AG10803 (cell line): ENCODE data around the gene RFC3.
"Not testable (repeated sequence)": the region's sequence is repeated elsewhere in the genome, so short reads cannot be mapped to it uniquely, and the experiment has no call there.

Source experiments
- DNase-seq: peaks from one replicate; pipeline ENCODE4 v3.0.0; 2010; ENCODE audit warnings: low read depth
- H3K4me3 ChIP-seq: 2 replicates; pipeline ENCODE4 v1.5.1; 2011; ENCODE audit warnings: mild to moderate bottlenecking, low read length, control low read depth
- TF ChIP-seq, protein P1 (sequence below): conservative IDR thresholded peaks from 2 replicates; pipeline ENCODE4 v1.5.1; 2011; ENCODE audit warnings: mild to moderate bottlenecking, low read length, control low read depth, inconsistent platforms

The RFC3 gene, protein sequence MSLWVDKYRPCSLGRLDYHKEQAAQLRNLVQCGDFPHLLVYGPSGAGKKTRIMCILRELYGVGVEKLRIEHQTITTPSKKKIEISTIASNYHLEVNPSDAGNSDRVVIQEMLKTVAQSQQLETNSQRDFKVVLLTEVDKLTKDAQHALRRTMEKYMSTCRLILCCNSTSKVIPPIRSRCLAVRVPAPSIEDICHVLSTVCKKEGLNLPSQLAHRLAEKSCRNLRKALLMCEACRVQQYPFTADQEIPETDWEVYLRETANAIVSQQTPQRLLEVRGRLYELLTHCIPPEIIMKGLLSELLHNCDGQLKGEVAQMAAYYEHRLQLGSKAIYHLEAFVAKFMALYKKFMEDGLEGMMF

DNA sequence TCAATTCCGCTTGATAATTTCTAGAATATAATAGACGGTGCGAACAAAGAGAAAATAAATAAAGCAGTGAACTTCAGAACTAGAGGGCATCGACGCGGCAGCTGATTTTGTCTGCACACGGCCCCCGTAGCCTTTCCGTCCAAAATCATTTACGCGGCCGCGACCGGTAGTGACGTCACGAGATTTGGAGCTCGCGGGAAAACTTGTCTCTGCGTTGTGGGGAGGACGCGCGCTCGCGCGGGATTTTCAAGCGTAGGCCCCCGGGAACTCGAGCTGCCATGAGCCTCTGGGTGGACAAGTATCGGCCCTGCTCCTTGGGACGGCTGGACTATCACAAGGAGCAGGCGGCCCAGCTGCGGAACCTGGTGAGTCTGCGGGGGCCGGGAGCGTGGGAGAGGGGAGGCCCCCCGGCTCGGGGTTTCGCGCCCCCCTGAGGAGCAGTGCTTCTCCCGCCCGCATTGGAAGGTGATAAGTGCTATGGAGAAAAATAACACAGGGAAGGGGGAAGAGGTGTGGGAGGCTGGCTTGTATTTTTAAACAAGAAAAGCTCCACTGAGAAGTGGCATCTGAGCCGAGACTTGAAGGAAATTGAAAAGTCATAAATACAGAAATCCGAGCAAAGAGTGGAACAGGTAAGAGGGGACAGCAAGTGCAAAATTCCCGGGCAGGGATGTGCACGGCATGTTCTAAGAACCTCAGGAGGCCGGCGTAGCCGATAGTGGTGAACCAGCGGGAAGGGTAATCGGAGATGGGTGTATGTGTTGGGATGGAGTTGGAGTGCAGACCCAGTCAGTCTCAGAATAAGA, at the start of gene RFC3:
TSS of gene RFC3 (plus strand) at position 249 of the 806 bp plus-strand sequence. CDS start at position 279, 30 bp downstream.
- TF ChIP-seq, protein P1, sequence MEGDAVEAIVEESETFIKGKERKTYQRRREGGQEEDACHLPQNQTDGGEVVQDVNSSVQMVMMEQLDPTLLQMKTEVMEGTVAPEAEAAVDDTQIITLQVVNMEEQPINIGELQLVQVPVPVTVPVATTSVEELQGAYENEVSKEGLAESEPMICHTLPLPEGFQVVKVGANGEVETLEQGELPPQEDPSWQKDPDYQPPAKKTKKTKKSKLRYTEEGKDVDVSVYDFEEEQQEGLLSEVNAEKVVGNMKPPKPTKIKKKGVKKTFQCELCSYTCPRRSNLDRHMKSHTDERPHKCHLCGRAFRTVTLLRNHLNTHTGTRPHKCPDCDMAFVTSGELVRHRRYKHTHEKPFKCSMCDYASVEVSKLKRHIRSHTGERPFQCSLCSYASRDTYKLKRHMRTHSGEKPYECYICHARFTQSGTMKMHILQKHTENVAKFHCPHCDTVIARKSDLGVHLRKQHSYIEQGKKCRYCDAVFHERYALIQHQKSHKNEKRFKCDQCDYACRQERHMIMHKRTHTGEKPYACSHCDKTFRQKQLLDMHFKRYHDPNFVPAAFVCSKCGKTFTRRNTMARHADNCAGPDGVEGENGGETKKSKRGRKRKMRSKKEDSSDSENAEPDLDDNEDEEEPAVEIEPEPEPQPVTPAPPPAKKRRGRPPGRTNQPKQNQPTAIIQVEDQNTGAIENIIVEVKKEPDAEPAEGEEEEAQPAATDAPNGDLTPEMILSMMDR: no peak
- H3K4me3 ChIP-seq: peak within 1 kb of the TSS; percentile 75
- DNase-seq: peak; percentile 93

DNA sequence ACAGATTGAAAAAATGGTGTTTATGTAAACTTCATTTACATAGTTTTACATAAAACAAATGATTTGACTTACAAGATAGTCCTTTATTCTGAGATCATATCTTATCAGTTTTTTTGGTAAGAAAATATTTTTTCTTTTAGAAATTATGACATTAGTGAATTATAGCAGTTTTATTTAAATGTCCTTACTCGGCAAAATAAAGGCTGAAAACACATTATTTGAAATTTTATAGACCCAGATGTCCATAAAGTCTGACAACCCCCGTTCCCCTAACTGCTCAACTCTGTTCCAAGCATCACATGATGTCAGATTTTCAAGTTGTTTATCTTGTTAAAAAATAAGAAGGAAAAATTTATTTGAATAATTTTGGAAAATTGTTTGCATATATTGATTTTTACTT, 46.7 kb upstream of the RFC3 start:
- DNase-seq: no peak
- no peak overlapping the region for H3K4me3 ChIP-seq
- TF ChIP-seq, protein P1: no peak

DNA sequence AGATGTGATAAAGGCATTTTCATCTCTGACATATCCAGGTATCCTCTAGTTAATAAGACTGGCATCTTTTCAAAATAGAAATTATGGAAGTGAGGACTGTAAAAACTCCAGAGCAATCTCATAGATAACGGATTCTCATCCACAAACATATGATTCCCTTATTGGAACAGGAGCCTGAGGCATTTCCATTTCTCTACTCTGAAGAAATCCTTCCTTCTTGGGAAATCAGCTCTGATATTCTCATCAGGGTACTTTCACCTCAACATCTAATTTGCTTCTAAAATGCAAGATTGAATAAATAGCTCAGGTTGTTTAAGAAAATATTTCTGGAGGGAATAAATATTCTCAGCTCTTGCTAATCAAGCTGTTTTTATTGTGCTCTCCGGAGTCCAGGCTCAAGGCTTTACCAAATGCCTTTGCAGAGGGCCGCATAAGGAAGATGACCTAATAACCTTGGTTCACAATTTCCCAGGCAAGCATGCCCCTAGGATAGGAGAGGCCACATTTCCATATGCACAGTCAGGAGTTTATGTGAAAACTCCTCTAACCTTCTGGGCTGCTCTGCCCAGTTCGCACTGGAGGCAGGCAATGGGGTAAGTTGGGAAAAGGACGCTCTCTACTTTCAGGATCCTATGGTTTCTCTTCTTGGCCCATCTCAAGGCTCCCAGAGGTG, 44.0 kb upstream of the RFC3 start:
- no peak for DNase-seq
- no peak overlapping the region for H3K4me3 ChIP-seq
- TF ChIP-seq, protein P1: no peak

GRCh38 chr13:33775339-33776108, 42.4 kb upstream of the RFC3 start:
- TF ChIP-seq, protein P1: no peak
- no peak overlapping the region for H3K4me3 ChIP-seq
- DNase-seq: no peak

DNA sequence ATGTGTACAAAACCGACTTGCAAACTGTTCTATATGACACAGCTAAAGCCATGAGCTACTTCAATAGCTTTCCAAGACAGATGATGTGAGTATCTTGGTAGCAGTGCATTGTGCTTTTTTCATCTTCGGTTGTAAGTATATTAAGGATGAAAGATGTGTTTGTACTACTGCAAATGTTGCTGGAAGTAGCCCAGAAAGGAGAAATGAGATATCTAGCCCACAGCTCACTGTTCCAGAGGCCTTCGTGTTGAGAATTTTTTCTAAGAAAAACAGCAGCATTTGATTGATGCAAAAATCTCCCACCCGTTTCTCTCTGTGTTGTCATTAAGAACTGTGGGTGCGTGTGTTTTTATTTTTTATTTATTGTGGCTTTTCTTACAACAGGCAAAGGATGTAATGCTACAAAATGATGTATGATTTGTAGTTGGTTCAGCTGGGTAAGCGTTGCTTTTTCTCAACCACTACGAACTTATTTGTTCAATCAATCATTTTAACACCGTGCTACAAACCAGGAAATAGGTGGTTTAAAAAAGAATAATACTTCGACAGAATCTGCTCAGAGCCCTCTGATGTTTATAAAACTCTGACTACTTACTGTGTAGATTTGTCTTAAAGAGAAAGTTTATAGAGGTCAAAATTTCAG, 41.6 kb upstream of the RFC3 start:
- TF ChIP-seq, protein P1: no peak
- DNase-seq: no peak
- no peak overlapping the region for H3K4me3 ChIP-seq

GRCh38 chr13:33782631-33783030, 35.3 kb upstream of the RFC3 start:
- TF ChIP-seq, protein P1: no peak
- no peak for DNase-seq
- H3K4me3 ChIP-seq: no peak overlapping the region

DNA sequence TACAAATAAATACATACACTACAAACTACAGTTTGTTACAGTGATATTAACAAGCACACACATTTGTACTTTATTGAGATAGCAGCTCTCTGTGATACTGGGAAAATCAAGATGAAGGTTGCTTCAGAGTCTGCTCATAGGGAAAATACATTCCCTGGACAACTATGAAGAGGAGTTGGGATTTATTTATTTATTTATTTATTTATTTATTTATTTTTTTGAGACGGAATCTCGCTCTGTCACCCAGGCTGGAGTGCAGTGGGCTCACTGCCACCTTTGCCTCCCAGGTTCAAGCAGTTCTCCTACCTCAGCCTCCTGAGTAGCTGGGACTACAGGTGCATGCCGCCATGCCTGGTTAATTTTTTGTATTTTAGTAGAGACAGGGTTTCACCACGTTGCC, 34.7 kb upstream of the RFC3 start:
- not testable (repeated sequence) for H3K4me3 ChIP-seq, DNase-seq
